ENCODE measurements around the gene ISCA2. TPM values are rescaled to one million over a fixed set of nuclear protein-coding genes. Genes with fewer than 3 reads are reported as not detected.
A peak's percentile ranks its signal among the peaks of the same experiment; 100 is the strongest.

ISCA2 gene
- total RNA-seq, 4 donors from 2014 or later = 24.6 to 54.9 (median 44.2) TPM

DNA sequence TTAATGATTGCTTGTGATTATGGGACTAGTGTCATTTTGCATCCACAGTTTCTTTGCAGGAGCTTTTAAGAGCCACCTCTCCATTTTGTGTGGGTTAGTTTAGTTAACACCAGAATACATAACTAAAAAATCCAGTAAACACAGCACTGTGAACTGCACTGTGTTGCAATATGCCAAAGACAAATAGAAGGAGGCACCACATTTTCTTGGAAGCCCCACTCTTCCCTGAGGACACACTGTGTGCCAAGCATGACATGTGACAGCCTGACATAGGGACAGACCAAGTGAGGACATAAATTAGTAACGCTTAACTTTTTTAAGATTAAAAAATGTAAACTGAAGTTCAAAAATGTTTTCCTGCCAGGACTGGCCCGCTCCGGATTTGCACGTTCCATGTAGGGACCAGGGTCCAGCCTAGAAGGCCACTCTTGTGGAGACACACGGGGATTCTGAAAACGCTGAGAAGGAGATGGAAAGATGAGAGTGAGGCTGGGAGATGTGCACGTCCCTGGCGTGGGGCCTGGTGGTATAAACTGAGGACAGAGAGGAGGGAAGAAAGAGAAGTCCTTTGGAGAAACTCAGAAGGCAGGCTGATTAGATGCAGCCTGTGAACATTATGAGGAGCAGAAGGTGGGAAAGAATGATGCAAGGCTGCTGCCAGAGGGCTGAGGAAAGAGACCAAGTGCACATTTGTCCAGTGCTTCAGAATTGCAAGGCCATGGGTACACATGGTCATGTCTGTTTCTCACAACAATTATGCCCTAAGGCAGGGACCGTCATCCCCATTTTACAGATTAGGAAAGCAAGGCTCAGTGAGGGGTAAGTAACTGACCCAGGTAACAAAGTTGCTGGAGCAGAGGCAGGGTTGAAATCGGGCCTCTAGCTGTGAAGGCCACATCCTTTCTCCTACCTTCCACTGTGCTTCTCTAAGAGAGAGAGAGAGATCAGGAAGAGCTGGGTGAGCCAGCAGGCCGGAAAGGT is 45.1 kb downstream of the ISCA2 start:
- WGBS, 2 donors = 80% methylated on average over 11 of the region's 11 CpGs
- H3K4me1 ChIP-seq = peaks cover 9 to 13% of the 10 kb centered on the region in 2 donors
- DNase-seq = no peak
- no peaks in the 10 kb centered on the region for H3K9me3 ChIP-seq
- peak overlapping the region; percentile 38 to 71 (median 54) for H3K27ac ChIP-seq
- H3K4me3 ChIP-seq (replicated peaks in 1 of 3) = no peak overlapping the region
- TF ChIP-seq, protein P1, sequence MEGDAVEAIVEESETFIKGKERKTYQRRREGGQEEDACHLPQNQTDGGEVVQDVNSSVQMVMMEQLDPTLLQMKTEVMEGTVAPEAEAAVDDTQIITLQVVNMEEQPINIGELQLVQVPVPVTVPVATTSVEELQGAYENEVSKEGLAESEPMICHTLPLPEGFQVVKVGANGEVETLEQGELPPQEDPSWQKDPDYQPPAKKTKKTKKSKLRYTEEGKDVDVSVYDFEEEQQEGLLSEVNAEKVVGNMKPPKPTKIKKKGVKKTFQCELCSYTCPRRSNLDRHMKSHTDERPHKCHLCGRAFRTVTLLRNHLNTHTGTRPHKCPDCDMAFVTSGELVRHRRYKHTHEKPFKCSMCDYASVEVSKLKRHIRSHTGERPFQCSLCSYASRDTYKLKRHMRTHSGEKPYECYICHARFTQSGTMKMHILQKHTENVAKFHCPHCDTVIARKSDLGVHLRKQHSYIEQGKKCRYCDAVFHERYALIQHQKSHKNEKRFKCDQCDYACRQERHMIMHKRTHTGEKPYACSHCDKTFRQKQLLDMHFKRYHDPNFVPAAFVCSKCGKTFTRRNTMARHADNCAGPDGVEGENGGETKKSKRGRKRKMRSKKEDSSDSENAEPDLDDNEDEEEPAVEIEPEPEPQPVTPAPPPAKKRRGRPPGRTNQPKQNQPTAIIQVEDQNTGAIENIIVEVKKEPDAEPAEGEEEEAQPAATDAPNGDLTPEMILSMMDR (IDR thresholded peaks at IDR 0.05) = no peak
- TF ChIP-seq POLR2A (IDR thresholded peaks at IDR 0.05) = no peak
- intact Hi-C loops (cut with DNase I) = no loop called here
- H3K36me3 ChIP-seq = no peaks in the 10 kb centered on the region
- no peaks in the 10 kb centered on the region for H3K27me3 ChIP-seq

DNA sequence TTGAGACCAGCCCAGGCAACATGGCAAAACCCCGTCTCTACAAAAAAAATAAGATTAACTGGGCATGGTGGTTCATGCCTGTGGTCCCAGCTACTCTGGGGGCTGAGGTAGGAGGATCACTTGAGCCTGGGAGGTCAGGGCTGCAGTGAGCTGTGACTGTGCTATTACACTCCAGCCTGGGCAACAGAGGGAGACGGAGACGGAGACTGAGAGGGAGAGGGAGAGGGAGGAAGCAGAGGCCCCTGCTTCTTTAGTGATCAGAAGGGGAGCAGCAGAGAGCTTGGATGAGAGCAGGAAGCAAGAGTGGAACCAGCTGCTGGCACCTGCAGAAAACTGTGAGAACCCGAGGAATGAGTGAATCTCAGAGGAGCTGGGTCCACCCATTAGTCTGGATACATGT is 45.9 kb downstream of the ISCA2 start:
- H3K4me1 ChIP-seq = peaks cover 9 to 13% of the 10 kb centered on the region in 2 donors
- DNase-seq = peak; percentile 70 to 73
- 34 to 50% methylated on average over 4 of the region's 4 CpGs for WGBS, 2 donors
- H3K36me3 ChIP-seq = no peaks in the 10 kb centered on the region
- H3K9me3 ChIP-seq = no peaks in the 10 kb centered on the region
- no peak overlapping the region for H3K4me3 ChIP-seq (replicated peaks in 1 of 3)
- peak overlapping the region; percentile 38 to 71 (median 54) for H3K27ac ChIP-seq
- intact Hi-C loops (cut with DNase I) = no loop called here
- H3K27me3 ChIP-seq = no peaks in the 10 kb centered on the region
- TF ChIP-seq, protein P1 (IDR thresholded peaks at IDR 0.05) = no peak
- TF ChIP-seq POLR2A (IDR thresholded peaks at IDR 0.05) = no peak

DNA sequence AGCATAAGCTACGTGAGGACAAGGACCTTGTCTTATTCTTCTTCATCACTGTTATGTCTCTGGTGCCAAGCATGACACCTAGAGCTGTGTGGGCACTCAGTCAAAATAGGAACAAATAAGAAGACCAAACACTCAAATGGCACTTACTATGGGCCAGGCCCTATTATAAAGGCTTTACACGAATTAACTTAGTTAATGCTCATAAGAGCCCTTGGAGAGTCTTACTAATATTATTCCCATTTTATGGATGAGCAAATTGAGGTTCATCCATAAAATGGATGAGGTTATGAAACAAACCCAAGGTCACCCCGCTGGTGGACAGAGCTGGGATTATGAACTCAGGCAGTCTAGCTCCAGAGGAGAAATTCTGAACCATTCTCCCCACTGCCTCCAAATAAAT is 47.7 kb downstream of the ISCA2 start:
- H3K4me1 ChIP-seq = peaks cover 22 to 29% of the 10 kb centered on the region in 2 donors
- H3K27ac ChIP-seq = peak overlapping the region in 2 of 3 donors; percentile 25 to 32
- DNase-seq = no peak
- WGBS, 2 donors = 91 to 95% methylated on average over 3 of the region's 3 CpGs
- H3K9me3 ChIP-seq = no peaks in the 10 kb centered on the region
- intact Hi-C loops (cut with DNase I) = no loop called here
- no peaks in the 10 kb centered on the region for H3K27me3 ChIP-seq
- H3K36me3 ChIP-seq = no peaks in the 10 kb centered on the region
- TF ChIP-seq, protein P1 (IDR thresholded peaks at IDR 0.05) = no peak
- no peak for TF ChIP-seq POLR2A (IDR thresholded peaks at IDR 0.05)
- H3K4me3 ChIP-seq (replicated peaks in 1 of 3) = no peak overlapping the region

DNA sequence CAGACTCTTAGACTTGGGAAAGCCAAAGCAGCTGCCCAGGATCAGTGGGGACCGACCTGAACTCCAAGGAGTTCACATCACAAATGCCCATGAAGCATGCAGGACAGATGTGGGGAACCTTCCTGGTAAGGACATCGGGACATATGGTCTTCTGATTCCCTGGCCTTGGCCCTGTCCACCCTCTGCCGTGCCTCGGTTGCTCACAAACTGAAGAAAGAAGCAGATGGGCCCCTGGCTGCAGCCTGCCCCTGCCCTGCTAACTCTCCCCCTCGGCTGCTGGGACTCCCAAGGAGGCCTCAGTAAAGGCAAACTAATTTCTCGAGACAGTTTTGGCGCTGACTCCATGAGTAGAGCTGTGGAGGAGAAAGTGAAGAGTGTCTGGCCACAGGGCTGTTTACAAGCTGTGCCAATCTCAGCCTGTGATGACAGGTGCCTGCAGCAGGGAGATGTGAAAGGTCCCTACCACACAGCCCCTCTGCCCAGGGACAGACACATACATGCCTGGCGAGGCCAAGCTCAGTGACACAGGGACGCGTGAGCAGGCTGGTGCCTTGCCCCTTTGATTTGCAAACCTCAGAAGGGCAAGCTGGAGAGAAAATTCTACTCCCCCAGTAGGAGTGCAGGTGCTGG is 48.6 kb downstream of the ISCA2 start:
- Histone ChIP-seq H3K27me3 (no peaks in the 10 kb centered on the region), H3K27ac (peak overlapping the region in 1 of 3 donors; percentile 32), H3K36me3 (no peaks in the 10 kb centered on the region), H3K4me1 (peaks cover 30 to 39% of the 10 kb centered on the region in 2 donors), H3K9me3 (no peaks in the 10 kb centered on the region), H3K4me3 (replicated peaks in 1 of 3) (no peak overlapping the region)
- intact Hi-C loops (cut with DNase I) = no loop called here
- no peak for DNase-seq
- TF ChIP-seq, protein P1 (IDR thresholded peaks at IDR 0.05) = no peak
- no peak for TF ChIP-seq POLR2A (IDR thresholded peaks at IDR 0.05)
- 85 to 92% methylated on average over 10 of the region's 10 CpGs for WGBS, 2 donors

Data from thyroid gland (tissue), 4 donors.